HEK293 (cell line): ENCODE results near the gene IL34.

ENCODE experiments used
- CTCF ChIA-PET: fragments of 350-600 bp; formaldehyde crosslinking; extraction: SDS; loops from one replicate; lab custom pipeline; 2021; ENCODE audit warnings: antibody characterized with exemption; lab: Yijun Ruan, JAX
- POLR2A ChIA-PET: fragments of 300-600 bp; formaldehyde crosslinking; extraction: SDS; loops from one replicate; lab custom pipeline; 2020; ENCODE audit warnings: antibody characterized with exemption, inconsistent platforms; lab: Yijun Ruan, JAX
- H3K27ac ChIP-seq: fragments of 200-500 bp; sonication (Bioruptor generic); 2 replicates; pipeline ENCODE4 v1.5.1; 2014; ENCODE audit warnings: low read depth, low read length, control low read depth, inconsistent platforms; ENCODE audit errors: extremely low read depth
- H3K36me3 ChIP-seq, 2 experiments: fragments of 200-500 bp in 1 of 2; sonication (Bioruptor generic) in 1 of 2; 1 replicate in 1 of 2; 2 replicates in 1 of 2; pipeline ENCODE4 v1.5.1; 2014 to 2017; ENCODE audit warnings: inconsistent platforms in 2 of 2, low read length in 2 of 2; ENCODE audit not compliant: control insufficient read depth in 2 of 2, insufficient read depth in 1 of 2
- H3K4me1 ChIP-seq: fragments of 200-500 bp; sonication (Bioruptor generic); 2 replicates; pipeline ENCODE4 v1.5.1; 2014; ENCODE audit warnings: mild to moderate bottlenecking, low read length, inconsistent platforms; ENCODE audit not compliant: control insufficient read depth, insufficient read depth
- H3K4me3 ChIP-seq: 2 replicates; pipeline ENCODE4 v1.5.1; 2011; ENCODE audit warnings: low read depth, mild to moderate bottlenecking, control low read depth, low read length, moderate library complexity
- H3K9me3 ChIP-seq: fragments of 200-500 bp; sonication (Bioruptor generic); 2 replicates; pipeline ENCODE4 v1.5.1; 2014; ENCODE audit warnings: low read depth, low read length, inconsistent platforms; ENCODE audit not compliant: control insufficient read depth, insufficient read depth
- GLI4 ChIP-seq: fragments of 450-650 bp; formaldehyde crosslinking; IDR thresholded peaks from 2 replicates; pipeline ENCODE4 v1.5.1; 2016; ENCODE audit warnings: missing biosample characterization, missing genetic modification characterization
- GLIS1 ChIP-seq: fragments of 450-650 bp; formaldehyde crosslinking; IDR thresholded peaks from 2 replicates; pipeline ENCODE4 v1.5.1; 2016; ENCODE audit warnings: missing biosample characterization, missing genetic modification characterization
- GLIS2 ChIP-seq: fragments of 450-650 bp; formaldehyde crosslinking; IDR thresholded peaks from 2 replicates; pipeline ENCODE4 v1.5.1; 2016; ENCODE audit warnings: missing biosample characterization, missing genetic modification characterization
- ZBTB20 ChIP-seq: fragments of 450-650 bp; formaldehyde crosslinking; IDR thresholded peaks from 2 replicates; pipeline ENCODE4 v1.5.1; 2016; ENCODE audit warnings: missing biosample characterization, missing genetic modification characterization
- ZNF10 ChIP-seq: fragments of 450-650 bp; formaldehyde crosslinking; IDR thresholded peaks from 2 replicates; pipeline ENCODE4 v1.5.1; 2017; ENCODE audit warnings: missing biosample characterization, missing genetic modification characterization
- ZNF146 ChIP-seq: fragments of 450-650 bp; formaldehyde crosslinking; IDR thresholded peaks from 2 replicates; pipeline ENCODE4 v1.5.1; 2016; ENCODE audit warnings: missing biosample characterization, missing genetic modification characterization
- ZNF2 ChIP-seq: fragments of 450-650 bp; formaldehyde crosslinking; IDR thresholded peaks from 2 replicates; pipeline ENCODE4 v1.5.1; 2016; ENCODE audit warnings: missing biosample characterization, missing genetic modification characterization
- ZNF324 ChIP-seq: fragments of 450-650 bp; formaldehyde crosslinking; IDR thresholded peaks from 2 replicates; pipeline ENCODE4 v1.5.1; 2016; ENCODE audit warnings: missing biosample characterization, missing genetic modification characterization
- ZNF341 ChIP-seq: fragments of 450-650 bp; formaldehyde crosslinking; IDR thresholded peaks from 2 replicates; pipeline ENCODE4; 2016; ENCODE audit warnings: low read depth, missing biosample characterization, missing genetic modification characterization
- ZNF423 ChIP-seq: fragments of 450-650 bp; formaldehyde crosslinking; IDR thresholded peaks from 2 replicates; pipeline ENCODE4 v1.5.1; 2016; ENCODE audit warnings: missing biosample characterization, missing genetic modification characterization
- ZNF510 ChIP-seq: fragments of 450-650 bp; formaldehyde crosslinking; IDR thresholded peaks from 2 replicates; pipeline ENCODE4 v1.5.1; 2018; ENCODE audit warnings: mild to moderate bottlenecking, missing genetic modification characterization, missing biosample characterization; ENCODE audit not compliant: insufficient replicate concordance
- ZNF514 ChIP-seq: fragments of 450-650 bp; formaldehyde crosslinking; IDR thresholded peaks from 2 replicates; pipeline ENCODE4 v1.5.1; 2016; ENCODE audit warnings: missing biosample characterization, missing genetic modification characterization
- ZNF600 ChIP-seq: fragments of 450-650 bp; formaldehyde crosslinking; IDR thresholded peaks from 2 replicates; pipeline ENCODE4 v1.5.1; 2016; ENCODE audit warnings: missing biosample characterization, missing genetic modification characterization
- ZNF654 ChIP-seq: fragments of 450-650 bp; formaldehyde crosslinking; IDR thresholded peaks from 2 replicates; pipeline ENCODE4 v1.5.1; 2016; ENCODE audit warnings: low read depth, missing biosample characterization, missing genetic modification characterization
- TF ChIP-seq, protein P1 (sequence below): fragments of 450-650 bp; formaldehyde crosslinking; IDR thresholded peaks from 2 replicates; pipeline ENCODE4 v1.5.1; 2016; ENCODE audit warnings: missing biosample characterization, missing genetic modification characterization
- TF ChIP-seq, protein P2 (sequence below): fragments of 450-650 bp; formaldehyde crosslinking; IDR thresholded peaks from 2 replicates; pipeline ENCODE4 v1.5.1; 2016; ENCODE audit warnings: missing biosample characterization, missing genetic modification characterization
- TF ChIP-seq, protein P3 (sequence below): fragments of 450-650 bp; formaldehyde crosslinking; IDR thresholded peaks from 2 replicates; pipeline ENCODE4 v1.5.1; 2017; ENCODE audit warnings: missing biosample characterization, mild to moderate bottlenecking, missing genetic modification characterization, moderate library complexity
- TF ChIP-seq, protein P4 (sequence below): fragments of 450-650 bp; formaldehyde crosslinking; IDR thresholded peaks from 2 replicates; pipeline ENCODE4 v1.5.1; 2016; ENCODE audit warnings: missing biosample characterization, missing genetic modification characterization

Gene IL34

DNA sequence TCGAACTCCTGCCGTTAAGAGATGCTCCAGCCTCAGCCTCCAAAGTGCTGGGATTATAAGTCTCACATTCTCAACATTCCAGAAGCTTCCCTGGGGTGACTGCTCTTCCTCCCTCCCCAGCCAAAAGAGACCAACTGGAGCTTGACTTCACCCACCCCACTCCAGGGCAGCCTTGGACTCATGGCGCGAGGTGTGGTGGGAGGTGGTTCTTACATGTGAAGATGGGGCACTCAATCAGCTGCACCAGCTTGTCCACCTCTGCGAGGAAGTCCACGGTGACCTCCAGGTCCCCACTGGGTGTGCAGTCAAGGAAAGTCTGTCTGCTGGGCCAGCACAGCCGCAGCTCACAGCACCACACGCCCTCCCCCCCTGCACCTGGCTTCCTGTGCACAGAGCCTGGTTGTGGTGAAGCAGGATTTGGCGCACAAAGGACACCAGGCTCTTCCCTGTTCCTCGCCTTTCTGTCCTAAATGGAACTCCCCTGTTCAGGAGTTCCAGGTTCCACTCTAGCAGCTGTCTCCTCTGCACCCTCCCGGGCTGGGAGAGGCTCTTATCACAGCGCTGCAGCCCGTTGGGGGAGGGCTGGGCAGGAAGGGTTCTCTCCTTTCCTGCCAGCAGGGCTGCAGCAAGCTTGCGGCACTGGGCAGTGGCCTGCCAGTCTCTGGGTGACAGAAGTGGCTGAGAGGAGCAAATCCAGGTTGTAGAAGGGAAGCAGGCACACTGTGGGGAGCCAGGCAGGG lies 49.1 kb downstream of the IL34 start:
- Histone ChIP-seq H3K4me3 (no peak overlapping the region), H3K9me3 (no peaks in the 10 kb centered on the region), H3K27ac (no peak overlapping the region), H3K36me3 (peaks cover 0 to 5% of the 10 kb centered on the region in 2 experiments; a peak in 1 of 3 replicates), H3K4me1 (no peaks in the 10 kb centered on the region)
- TF ChIP-seq, protein P1, sequence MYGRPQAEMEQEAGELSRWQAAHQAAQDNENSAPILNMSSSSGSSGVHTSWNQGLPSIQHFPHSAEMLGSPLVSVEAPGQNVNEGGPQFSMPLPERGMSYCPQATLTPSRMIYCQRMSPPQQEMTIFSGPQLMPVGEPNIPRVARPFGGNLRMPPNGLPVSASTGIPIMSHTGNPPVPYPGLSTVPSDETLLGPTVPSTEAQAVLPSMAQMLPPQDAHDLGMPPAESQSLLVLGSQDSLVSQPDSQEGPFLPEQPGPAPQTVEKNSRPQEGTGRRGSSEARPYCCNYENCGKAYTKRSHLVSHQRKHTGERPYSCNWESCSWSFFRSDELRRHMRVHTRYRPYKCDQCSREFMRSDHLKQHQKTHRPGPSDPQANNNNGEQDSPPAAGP (tag by site-specific recombination): peak; percentile 57; the same call in 1 of the 2 replicates
- TF ChIP-seq GLIS1 (tag by site-specific recombination) (peak; percentile 67), ZNF341 (peak; percentile 40; the same call in 1 of the 2 replicates), ZNF10 (tag by site-specific recombination) (no peak), ZNF600 (tag by site-specific recombination) (0 out of 2 replicates have a peak, but pooled peaks have one; percentile 19)
- TF ChIP-seq, protein P2, sequence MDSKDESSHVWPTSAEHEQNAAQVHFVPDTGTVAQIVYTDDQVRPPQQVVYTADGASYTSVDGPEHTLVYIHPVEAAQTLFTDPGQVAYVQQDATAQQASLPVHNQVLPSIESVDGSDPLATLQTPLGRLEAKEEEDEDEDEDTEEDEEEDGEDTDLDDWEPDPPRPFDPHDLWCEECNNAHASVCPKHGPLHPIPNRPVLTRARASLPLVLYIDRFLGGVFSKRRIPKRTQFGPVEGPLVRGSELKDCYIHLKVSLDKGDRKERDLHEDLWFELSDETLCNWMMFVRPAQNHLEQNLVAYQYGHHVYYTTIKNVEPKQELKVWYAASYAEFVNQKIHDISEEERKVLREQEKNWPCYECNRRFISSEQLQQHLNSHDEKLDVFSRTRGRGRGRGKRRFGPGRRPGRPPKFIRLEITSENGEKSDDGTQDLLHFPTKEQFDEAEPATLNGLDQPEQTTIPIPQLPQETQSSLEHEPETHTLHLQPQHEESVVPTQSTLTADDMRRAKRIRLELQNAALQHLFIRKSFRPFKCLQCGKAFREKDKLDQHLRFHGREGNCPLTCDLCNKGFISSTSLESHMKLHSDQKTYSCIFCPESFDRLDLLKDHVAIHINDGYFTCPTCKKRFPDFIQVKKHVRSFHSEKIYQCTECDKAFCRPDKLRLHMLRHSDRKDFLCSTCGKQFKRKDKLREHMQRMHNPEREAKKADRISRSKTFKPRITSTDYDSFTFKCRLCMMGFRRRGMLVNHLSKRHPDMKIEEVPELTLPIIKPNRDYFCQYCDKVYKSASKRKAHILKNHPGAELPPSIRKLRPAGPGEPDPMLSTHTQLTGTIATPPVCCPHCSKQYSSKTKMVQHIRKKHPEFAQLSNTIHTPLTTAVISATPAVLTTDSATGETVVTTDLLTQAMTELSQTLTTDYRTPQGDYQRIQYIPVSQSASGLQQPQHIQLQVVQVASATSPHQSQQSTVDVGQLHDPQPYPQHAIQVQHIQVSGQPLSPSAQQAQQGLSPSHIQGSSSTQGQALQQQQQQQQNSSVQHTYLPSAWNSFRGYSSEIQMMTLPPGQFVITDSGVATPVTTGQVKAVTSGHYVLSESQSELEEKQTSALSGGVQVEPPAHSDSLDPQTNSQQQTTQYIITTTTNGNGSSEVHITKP (tag by site-specific recombination): peak; percentile 25; the same call in 1 of the 2 replicates
- POLR2A ChIA-PET: no interaction called here
- CTCF ChIA-PET: no interaction called here

DNA sequence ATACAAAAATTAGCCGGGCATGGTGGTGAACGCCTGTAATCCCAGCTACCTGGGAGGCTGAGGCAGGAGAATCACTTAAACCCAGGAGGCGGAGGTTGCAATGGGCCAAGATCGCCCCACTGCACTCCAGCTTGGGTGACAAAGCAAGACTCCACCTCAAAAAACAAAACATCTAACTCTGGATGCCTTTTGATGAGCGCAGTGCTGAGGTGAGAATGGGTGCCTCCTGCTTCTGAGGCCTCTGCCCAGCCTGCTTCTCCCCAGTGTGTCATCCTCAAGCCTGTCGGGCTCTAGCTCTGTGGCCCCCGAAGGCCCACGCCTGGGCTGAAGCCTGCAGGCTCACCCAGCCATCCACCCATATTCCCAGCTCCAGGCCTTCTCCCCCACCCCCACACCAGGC lies 50.0 kb downstream of the IL34 start:
- peaks cover 0 to 5% of the 10 kb centered on the region in 2 experiments; a peak in 1 of 3 replicates for H3K36me3 ChIP-seq
- TF ChIP-seq GLI4: no peak
- TF ChIP-seq ZBTB20 (tag by site-specific recombination): no peak
- TF ChIP-seq, protein P3, sequence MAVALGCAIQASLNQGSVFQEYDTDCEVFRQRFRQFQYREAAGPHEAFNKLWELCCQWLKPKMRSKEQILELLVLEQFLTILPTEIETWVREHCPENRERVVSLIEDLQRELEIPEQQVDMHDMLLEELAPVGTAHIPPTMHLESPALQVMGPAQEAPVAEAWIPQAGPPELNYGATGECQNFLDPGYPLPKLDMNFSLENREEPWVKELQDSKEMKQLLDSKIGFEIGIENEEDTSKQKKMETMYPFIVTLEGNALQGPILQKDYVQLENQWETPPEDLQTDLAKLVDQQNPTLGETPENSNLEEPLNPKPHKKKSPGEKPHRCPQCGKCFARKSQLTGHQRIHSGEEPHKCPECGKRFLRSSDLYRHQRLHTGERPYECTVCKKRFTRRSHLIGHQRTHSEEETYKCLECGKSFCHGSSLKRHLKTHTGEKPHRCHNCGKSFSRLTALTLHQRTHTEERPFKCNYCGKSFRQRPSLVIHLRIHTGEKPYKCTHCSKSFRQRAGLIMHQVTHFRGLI (tag by site-specific recombination): no peak
- no peak for TF ChIP-seq ZNF2 (tag by site-specific recombination)
- TF ChIP-seq ZNF514: no peak
- no peak for TF ChIP-seq ZNF324 (tag by site-specific recombination)
- no peak for TF ChIP-seq ZNF423
- no peak for TF ChIP-seq GLIS2 (tag by site-specific recombination)
- TF ChIP-seq ZNF510 (tag by site-specific recombination): no peak
- TF ChIP-seq ZNF654: no peak
- TF ChIP-seq ZNF146 (tag by site-specific recombination): no peak
- TF ChIP-seq, protein P4, sequence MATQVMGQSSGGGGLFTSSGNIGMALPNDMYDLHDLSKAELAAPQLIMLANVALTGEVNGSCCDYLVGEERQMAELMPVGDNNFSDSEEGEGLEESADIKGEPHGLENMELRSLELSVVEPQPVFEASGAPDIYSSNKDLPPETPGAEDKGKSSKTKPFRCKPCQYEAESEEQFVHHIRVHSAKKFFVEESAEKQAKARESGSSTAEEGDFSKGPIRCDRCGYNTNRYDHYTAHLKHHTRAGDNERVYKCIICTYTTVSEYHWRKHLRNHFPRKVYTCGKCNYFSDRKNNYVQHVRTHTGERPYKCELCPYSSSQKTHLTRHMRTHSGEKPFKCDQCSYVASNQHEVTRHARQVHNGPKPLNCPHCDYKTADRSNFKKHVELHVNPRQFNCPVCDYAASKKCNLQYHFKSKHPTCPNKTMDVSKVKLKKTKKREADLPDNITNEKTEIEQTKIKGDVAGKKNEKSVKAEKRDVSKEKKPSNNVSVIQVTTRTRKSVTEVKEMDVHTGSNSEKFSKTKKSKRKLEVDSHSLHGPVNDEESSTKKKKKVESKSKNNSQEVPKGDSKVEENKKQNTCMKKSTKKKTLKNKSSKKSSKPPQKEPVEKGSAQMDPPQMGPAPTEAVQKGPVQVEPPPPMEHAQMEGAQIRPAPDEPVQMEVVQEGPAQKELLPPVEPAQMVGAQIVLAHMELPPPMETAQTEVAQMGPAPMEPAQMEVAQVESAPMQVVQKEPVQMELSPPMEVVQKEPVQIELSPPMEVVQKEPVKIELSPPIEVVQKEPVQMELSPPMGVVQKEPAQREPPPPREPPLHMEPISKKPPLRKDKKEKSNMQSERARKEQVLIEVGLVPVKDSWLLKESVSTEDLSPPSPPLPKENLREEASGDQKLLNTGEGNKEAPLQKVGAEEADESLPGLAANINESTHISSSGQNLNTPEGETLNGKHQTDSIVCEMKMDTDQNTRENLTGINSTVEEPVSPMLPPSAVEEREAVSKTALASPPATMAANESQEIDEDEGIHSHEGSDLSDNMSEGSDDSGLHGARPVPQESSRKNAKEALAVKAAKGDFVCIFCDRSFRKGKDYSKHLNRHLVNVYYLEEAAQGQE (tag by site-specific recombination): no peak
- H3K4me1 ChIP-seq: no peaks in the 10 kb centered on the region
- ChIA-PET POLR2A (no interaction called here), CTCF (no interaction called here)
- H3K27ac ChIP-seq: no peak overlapping the region
- H3K9me3 ChIP-seq: no peaks in the 10 kb centered on the region
- H3K4me3 ChIP-seq: no peak overlapping the region
